NT2/D1 (cell line): ENCODE data around the gene PKD2.

ENCODE experiments used
- DNase-seq: peaks from one replicate; pipeline ENCODE4 v3.0.0-alpha.2; 2011; ENCODE audit warnings: low read depth, low spot score
- H3K27me3 ChIP-seq: 2 replicates; pipeline ENCODE4 v1.6.0; 2011; ENCODE audit warnings: mild to moderate bottlenecking; ENCODE audit not compliant: insufficient read length, insufficient read depth
- H3K36me3 ChIP-seq: 2 replicates; pipeline ENCODE4 v1.6.1; 2011; ENCODE audit warnings: mild to moderate bottlenecking, low read length, mixed read lengths; ENCODE audit not compliant: insufficient read depth, insufficient read length
- H3K4me1 ChIP-seq: 2 replicates; pipeline ENCODE4 v1.5.1; 2011; ENCODE audit not compliant: insufficient read depth, insufficient read length
- H3K4me3 ChIP-seq: 2 replicates; pipeline ENCODE4 v1.5.1; 2011; ENCODE audit warnings: low read depth; ENCODE audit not compliant: insufficient read length
- H3K9ac ChIP-seq: 2 replicates; pipeline ENCODE4 v1.6.0; 2011; ENCODE audit warnings: low read depth; ENCODE audit not compliant: insufficient read length
- H3K9me3 ChIP-seq: 2 replicates; pipeline ENCODE4 v1.5.1; 2011; ENCODE audit warnings: mild to moderate bottlenecking, low read length; ENCODE audit not compliant: insufficient read depth
- SUZ12 ChIP-seq: IDR thresholded peaks from 2 replicates; pipeline ENCODE4 v1.6.1; 2011; ENCODE audit not compliant: insufficient read length, insufficient read depth; ENCODE audit errors: extremely low read depth
- YY1 ChIP-seq: IDR thresholded peaks from 2 replicates; pipeline ENCODE4 v1.6.1; 2011; ENCODE audit not compliant: insufficient read length, insufficient read depth
- ZNF274 ChIP-seq: IDR thresholded peaks from 2 replicates; pipeline ENCODE4 v1.6.1; 2011; ENCODE audit warnings: mild to moderate bottlenecking, low read depth, low read length

Gene PKD2

GRCh38 chr4:87982036-87982435 is 25.4 kb upstream of the PKD2 start:
- no peak overlapping the region for H3K9ac ChIP-seq
- no peak for DNase-seq
- no peaks in the 10 kb centered on the region for H3K4me1 ChIP-seq
- no peak overlapping the region for H3K4me3 ChIP-seq
- H3K9me3 ChIP-seq, result no peaks in the 10 kb centered on the region
- TF ChIP-seq SUZ12 (no peak), ZNF274 (no peak), YY1 (no peak)
- no peaks in the 10 kb centered on the region for H3K27me3 ChIP-seq
- peaks cover 50% of the 10 kb centered on the region for H3K36me3 ChIP-seq

GRCh38 chr4:87982446-87983010 is 24.9 kb upstream of the PKD2 start:
- DNase-seq, result no peak
- Histone ChIP-seq H3K4me1 (no peaks in the 10 kb centered on the region), H3K9ac (no peak overlapping the region), H3K36me3 (peaks cover 47% of the 10 kb centered on the region), H3K27me3 (no peaks in the 10 kb centered on the region), H3K4me3 (no peak overlapping the region), H3K9me3 (no peaks in the 10 kb centered on the region)
- TF ChIP-seq ZNF274, result no peak
- no peak for TF ChIP-seq YY1
- TF ChIP-seq SUZ12, result no peak

GRCh38 chr4:87983996-87984395 is 23.4 kb upstream of the PKD2 start:
- Histone ChIP-seq H3K4me1 (no peaks in the 10 kb centered on the region), H3K36me3 (peaks cover 37% of the 10 kb centered on the region), H3K9me3 (no peaks in the 10 kb centered on the region), H3K27me3 (no peaks in the 10 kb centered on the region), H3K4me3 (no peak overlapping the region), H3K9ac (no peak overlapping the region)
- TF ChIP-seq SUZ12 (no peak), ZNF274 (no peak), YY1 (no peak)
- DNase-seq, result no peak

- Histone ChIP-seq H3K36me3 (peaks cover 27% of the 10 kb centered on the region), H3K27me3 (no peaks in the 10 kb centered on the region), H3K9me3 (no peaks in the 10 kb centered on the region), H3K4me3 (no peak overlapping the region), H3K4me1 (no peaks in the 10 kb centered on the region), H3K9ac (no peak overlapping the region)
- DNase-seq, result no peak
- no peak for TF ChIP-seq SUZ12
- TF ChIP-seq YY1, result no peak
- no peak for TF ChIP-seq ZNF274
Observed at GRCh38 chr4:87985097-87985886, 22.1 kb upstream of the PKD2 start.

GRCh38 chr4:87985887-87986200 is 21.6 kb upstream of the PKD2 start:
- DNase-seq, result no peak
- peaks cover 22% of the 10 kb centered on the region for H3K36me3 ChIP-seq
- H3K9ac ChIP-seq, result no peak overlapping the region
- H3K9me3 ChIP-seq, result no peaks in the 10 kb centered on the region
- no peaks in the 10 kb centered on the region for H3K27me3 ChIP-seq
- H3K4me3 ChIP-seq, result no peak overlapping the region
- TF ChIP-seq SUZ12 (no peak), ZNF274 (no peak), YY1 (no peak)
- H3K4me1 ChIP-seq, result no peaks in the 10 kb centered on the region

GRCh38 chr4:87986508-87986907 is 20.9 kb upstream of the PKD2 start:
- Histone ChIP-seq H3K9me3 (no peaks in the 10 kb centered on the region), H3K36me3 (peaks cover 16% of the 10 kb centered on the region), H3K27me3 (no peaks in the 10 kb centered on the region), H3K4me3 (no peak overlapping the region), H3K9ac (no peak overlapping the region), H3K4me1 (no peaks in the 10 kb centered on the region)
- no peak for DNase-seq
- TF ChIP-seq SUZ12, result no peak
- no peak for TF ChIP-seq YY1
- TF ChIP-seq ZNF274, result no peak

- Histone ChIP-seq H3K36me3 (no peaks in the 10 kb centered on the region), H3K27me3 (no peaks in the 10 kb centered on the region), H3K4me3 (no peak overlapping the region), H3K9ac (no peak overlapping the region), H3K9me3 (no peaks in the 10 kb centered on the region), H3K4me1 (no peaks in the 10 kb centered on the region)
- TF ChIP-seq ZNF274, result no peak
- TF ChIP-seq SUZ12, result no peak
- no peak for TF ChIP-seq YY1
- DNase-seq, result no peak
Observed at GRCh38 chr4:87989765-87990164, 17.7 kb upstream of the PKD2 start.
